ENCODE measurements around the gene HSPA8. TPM values are rescaled to one million over a fixed set of nuclear protein-coding genes. Genes with fewer than 3 reads are reported as not detected.
"Not testable (repeated sequence)": the region's sequence is repeated elsewhere in the genome, so short reads cannot be mapped to it uniquely, and the experiment has no call there.

The HSPA8 gene
- total and polyA plus RNA-seq, 2 experiments from 2014 or later = 708 to 2,414 TPM

GRCh38 chr11:123093739-123094138 is 31.8 kb upstream of the HSPA8 start:
- H3K4me3 ChIP-seq = no peak overlapping the region
- H3K79me2 ChIP-seq (ENCODE audit: insufficient read depth) = peaks cover 100% of the 10 kb centered on the region
- 74% methylated on average over 3 of the region's 3 CpGs for WGBS, 2 experiments (ENCODE audit: low coverage in 1 of 2, low lambda C conversion rate in 2 of 2, missing lambda C conversion rate in 2 of 2)
- H3K4me1 ChIP-seq (ENCODE audit: insufficient read depth) = peaks cover 1% of the 10 kb centered on the region; the same call in 1 of the 2 replicates
- no peak overlapping the region for H3K9ac ChIP-seq
- H3K9me2 ChIP-seq (ENCODE audit: insufficient read depth) = no peaks in the 10 kb centered on the region
- no peak for DNase-seq
- H2AFZ ChIP-seq = no peak overlapping the region
- TF ChIP-seq EZH2 (IDR thresholded peaks at IDR 0.05; ENCODE audit: insufficient read depth, poor library complexity, severe bottlenecking) = no peak
- TF ChIP-seq EZH2phosphoT487 (IDR thresholded peaks at IDR 0.05; ENCODE audit: insufficient read depth, low read depth) = no peak
- no peaks in the 10 kb centered on the region for H4K20me1 ChIP-seq (ENCODE audit: insufficient read depth)
- no peaks in the 10 kb centered on the region for H3K27me3 ChIP-seq (replicated peaks; ENCODE audit: insufficient read depth)
- H3K9me3 ChIP-seq (ENCODE audit: low read depth) = no peaks in the 10 kb centered on the region
- H3F3A ChIP-seq (ENCODE audit: insufficient read depth) = peaks cover 84% of the 10 kb centered on the region
- no peak overlapping the region for H3K27ac ChIP-seq
- H3K4me2 ChIP-seq (ENCODE audit: unreplicated experiment) = no peak overlapping the region
- H3K36me3 ChIP-seq (ENCODE audit: low read depth) = peaks cover 47% of the 10 kb centered on the region
- in situ Hi-C loops (cut with MboI) = no loop called here

GRCh38 chr11:123091506-123091905 is 29.6 kb upstream of the HSPA8 start:
- H3K27ac ChIP-seq = no peak overlapping the region
- peaks cover 100% of the 10 kb centered on the region for H3K79me2 ChIP-seq (ENCODE audit: insufficient read depth)
- TF ChIP-seq EZH2phosphoT487 (IDR thresholded peaks at IDR 0.05; ENCODE audit: insufficient read depth, low read depth) (no peak), EZH2 (IDR thresholded peaks at IDR 0.05; ENCODE audit: insufficient read depth, poor library complexity, severe bottlenecking) (no peak)
- H3K36me3 ChIP-seq (ENCODE audit: low read depth) = peaks cover 37% of the 10 kb centered on the region
- H3K9me3 ChIP-seq (ENCODE audit: low read depth) = no peaks in the 10 kb centered on the region
- WGBS, 2 experiments (ENCODE audit: low coverage in 1 of 2, low lambda C conversion rate in 2 of 2, missing lambda C conversion rate in 2 of 2) = 71 to 74% methylated on average over 6 of the region's 6 CpGs
- no peak overlapping the region for H3K4me3 ChIP-seq
- no peak for DNase-seq
- in situ Hi-C loops (cut with MboI) = no loop called here
- H3K9me2 ChIP-seq (ENCODE audit: insufficient read depth) = no peaks in the 10 kb centered on the region
- H2AFZ ChIP-seq = no peak overlapping the region
- H4K20me1 ChIP-seq (ENCODE audit: insufficient read depth) = no peaks in the 10 kb centered on the region
- H3K4me1 ChIP-seq (ENCODE audit: insufficient read depth) = no peaks in the 10 kb centered on the region
- H3K4me2 ChIP-seq (ENCODE audit: unreplicated experiment) = no peak overlapping the region
- no peak overlapping the region for H3K9ac ChIP-seq
- H3K27me3 ChIP-seq (replicated peaks; ENCODE audit: insufficient read depth) = no peaks in the 10 kb centered on the region
- H3F3A ChIP-seq (ENCODE audit: insufficient read depth) = peaks cover 86% of the 10 kb centered on the region

- H3K4me1 ChIP-seq (ENCODE audit: insufficient read depth); H4K20me1 ChIP-seq (ENCODE audit: insufficient read depth); H3K9me3 ChIP-seq (ENCODE audit: low read depth); H3K27me3 ChIP-seq (replicated peaks; ENCODE audit: insufficient read depth); H3K4me2 ChIP-seq (ENCODE audit: unreplicated experiment); H2AFZ ChIP-seq; H3K27ac ChIP-seq; in situ Hi-C loops (cut with MboI); H3K9ac ChIP-seq; H3K9me2 ChIP-seq (ENCODE audit: insufficient read depth); DNase-seq; H3K4me3 ChIP-seq: not testable (repeated sequence)
- H3F3A ChIP-seq (ENCODE audit: insufficient read depth) = peaks cover 83% of the 10 kb centered on the region
- peaks cover 36% of the 10 kb centered on the region for H3K36me3 ChIP-seq (ENCODE audit: low read depth)
- peaks cover 100% of the 10 kb centered on the region for H3K79me2 ChIP-seq (ENCODE audit: insufficient read depth)
- 85 to 88% methylated on average over 8 of the region's 8 CpGs for WGBS, 2 experiments (ENCODE audit: low coverage in 1 of 2, low lambda C conversion rate in 2 of 2, missing lambda C conversion rate in 2 of 2)
Measured at GRCh38 chr11:123090168-123090567, 28.2 kb upstream of the HSPA8 start.

- H3K27ac ChIP-seq; H3K4me2 ChIP-seq (ENCODE audit: unreplicated experiment); in situ Hi-C loops (cut with MboI); H3K4me1 ChIP-seq (ENCODE audit: insufficient read depth); DNase-seq; H3K9me2 ChIP-seq (ENCODE audit: insufficient read depth); H4K20me1 ChIP-seq (ENCODE audit: insufficient read depth); H3K27me3 ChIP-seq (replicated peaks; ENCODE audit: insufficient read depth); H3K9me3 ChIP-seq (ENCODE audit: low read depth); H2AFZ ChIP-seq; H3K4me3 ChIP-seq; H3K9ac ChIP-seq: not testable (repeated sequence)
- Histone ChIP-seq H3F3A (ENCODE audit: insufficient read depth) (peaks cover 86% of the 10 kb centered on the region), H3K79me2 (ENCODE audit: insufficient read depth) (peaks cover 100% of the 10 kb centered on the region), H3K36me3 (ENCODE audit: low read depth) (peaks cover 36% of the 10 kb centered on the region)
- 84 to 90% methylated on average over 10 of the region's 10 CpGs for WGBS, 2 experiments (ENCODE audit: low coverage in 1 of 2, low lambda C conversion rate in 2 of 2, missing lambda C conversion rate in 2 of 2)
Measured at GRCh38 chr11:123088896-123089295, 27.0 kb upstream of the HSPA8 start.

GRCh38 chr11:123087657-123088056 is 25.7 kb upstream of the HSPA8 start:
- Histone ChIP-seq H3K36me3 (ENCODE audit: low read depth) (peaks cover 39% of the 10 kb centered on the region), H3K79me2 (ENCODE audit: insufficient read depth) (peaks cover 96% of the 10 kb centered on the region), H3F3A (ENCODE audit: insufficient read depth) (peaks cover 85% of the 10 kb centered on the region), H3K4me1 (ENCODE audit: insufficient read depth) (peaks cover 17% of the 10 kb centered on the region)
- H3K9me2 ChIP-seq (ENCODE audit: insufficient read depth); H3K4me2 ChIP-seq (ENCODE audit: unreplicated experiment); H3K27me3 ChIP-seq (replicated peaks; ENCODE audit: insufficient read depth); H4K20me1 ChIP-seq (ENCODE audit: insufficient read depth); H3K4me3 ChIP-seq; H3K9me3 ChIP-seq (ENCODE audit: low read depth); in situ Hi-C loops (cut with MboI); H3K9ac ChIP-seq; DNase-seq; H3K27ac ChIP-seq; H2AFZ ChIP-seq: not testable (repeated sequence)
- 91 to 98% methylated on average over 5 of the region's 5 CpGs for WGBS, 2 experiments (ENCODE audit: low coverage in 1 of 2, low lambda C conversion rate in 2 of 2, missing lambda C conversion rate in 2 of 2)
